ENCODE data around the gene FHOD1.

FHOD1 gene

GRCh38 chr16:67192781-67193361 lies 54.4 kb downstream of the FHOD1 start:
- Histone ChIP-seq H4K91ac (ENCODE audit: low read depth, low read length, poor library complexity) (no peak overlapping the region), H3K4me2 (ENCODE audit: insufficient read depth, low read length, poor library complexity, severe bottlenecking) (peak overlapping the region; percentile 88), H2BK12ac (ENCODE audit: low read length) (no peak overlapping the region), H3K79me1 (ENCODE audit: low read depth, low read length) (peaks cover 8% of the 10 kb centered on the region), H2BK15ac (ENCODE audit: low read length) (no peak overlapping the region), H2AFZ (ENCODE audit: low read length) (no peak overlapping the region), H3K18ac (ENCODE audit: low read length) (no peak overlapping the region), H2BK120ac (ENCODE audit: low read depth, low read length) (no peak overlapping the region), H3K4me1 (ENCODE audit: control insufficient read depth in 2 of 2, insufficient read depth in 1 of 2, low read depth in 1 of 2, low read length in 2 of 2) (peaks cover 11 to 20% of the 10 kb centered on the region in 2 donors), H3K9me3 (replicated peaks in 1 of 2; ENCODE audit: control insufficient read depth in 2 of 2, insufficient read depth in 1 of 2, low read depth in 1 of 2, low read length in 2 of 2) (no peaks in the 10 kb centered on the region), H3K27ac (replicated peaks; ENCODE audit: low read length) (no peak overlapping the region), H3K23ac (ENCODE audit: low read depth, low read length, poor library complexity) (peak overlapping the region; percentile 94), H3K14ac (ENCODE audit: low read length) (peak overlapping the region; percentile 90), H3K4me3 (ENCODE audit: low read length in 2 of 2) (peak overlapping the region; percentile 95 to 99), H4K8ac (ENCODE audit: low read depth, low read length) (no peak overlapping the region), H3K4ac (ENCODE audit: low read length) (no peak overlapping the region), H2AK5ac (ENCODE audit: low read depth, low read length) (peak overlapping the region; percentile 99), H3K27me3 (ENCODE audit: control insufficient read depth in 3 of 3, insufficient read depth in 3 of 3, low read depth in 1 of 3, low read length in 3 of 3) (no peaks in the 10 kb centered on the region), H2BK5ac (ENCODE audit: low read length) (peak overlapping the region; percentile 79), H3K9ac (ENCODE audit: low read depth, low read length, poor library complexity) (peak overlapping the region; percentile 100), H3K36me3 (replicated peaks in 1 of 2; ENCODE audit: control insufficient read depth in 2 of 2, insufficient read depth in 2 of 2, low read length in 2 of 2) (peaks cover 42 to 48% of the 10 kb centered on the region in 2 donors)
- no peak for DNase-seq (ENCODE audit: low spot score)
- no CpG with 5 or more reads among the region's 17 CpGs for WGBS, 2 donors (ENCODE audit: extremely low coverage in 2 of 2, insufficient read length in 2 of 2, insufficient replicate concordance in 1 of 2)

GRCh38 chr16:67191995-67192681 lies 55.1 kb downstream of the FHOD1 start, which contains the start of gene E2F4:
Gene E2F4, plus strand, starts transcription at chr16:67192155. Its CDS starts 73 bp downstream, at chr16:67192228.
- peak within 1 kb of the TSS; percentile 79 for H2BK5ac ChIP-seq (ENCODE audit: low read length)
- H2BK15ac ChIP-seq (ENCODE audit: low read length) = peak within 1 kb of the TSS; percentile 19
- no peaks in the 10 kb centered on the region for H3K9me3 ChIP-seq (replicated peaks in 1 of 2; ENCODE audit: control insufficient read depth in 2 of 2, insufficient read depth in 1 of 2, low read depth in 1 of 2, low read length in 2 of 2)
- peaks cover 9% of the 10 kb centered on the region for H3K79me1 ChIP-seq (ENCODE audit: low read depth, low read length)
- H3K4me3 ChIP-seq (ENCODE audit: low read length in 2 of 2) = peak within 1 kb of the TSS; percentile 95 to 99
- H3K14ac ChIP-seq (ENCODE audit: low read length) = peak within 1 kb of the TSS; percentile 90
- H3K36me3 ChIP-seq (replicated peaks in 1 of 2; ENCODE audit: control insufficient read depth in 2 of 2, insufficient read depth in 2 of 2, low read length in 2 of 2) = peaks cover 35 to 41% of the 10 kb centered on the region in 2 donors
- H3K4me2 ChIP-seq (ENCODE audit: insufficient read depth, low read length, poor library complexity, severe bottlenecking) = peak within 1 kb of the TSS; percentile 88
- H3K27ac ChIP-seq (replicated peaks; ENCODE audit: low read length) = no peak within 1 kb of the TSS
- H3K9ac ChIP-seq (ENCODE audit: low read depth, low read length, poor library complexity) = peak within 1 kb of the TSS; percentile 100
- no peak within 1 kb of the TSS for H4K91ac ChIP-seq (ENCODE audit: low read depth, low read length, poor library complexity)
- H2AK5ac ChIP-seq (ENCODE audit: low read depth, low read length) = peak within 1 kb of the TSS; percentile 99
- DNase-seq (ENCODE audit: low spot score) = peak; percentile 81
- H3K23ac ChIP-seq (ENCODE audit: low read depth, low read length, poor library complexity) = peak within 1 kb of the TSS; percentile 94
- no peak within 1 kb of the TSS for H3K4ac ChIP-seq (ENCODE audit: low read length)
- H2BK12ac ChIP-seq (ENCODE audit: low read length) = no peak within 1 kb of the TSS
- no CpG with 5 or more reads among the region's 54 CpGs for WGBS, 2 donors (ENCODE audit: extremely low coverage in 2 of 2, insufficient read length in 2 of 2, insufficient replicate concordance in 1 of 2)
- peaks cover 11 to 20% of the 10 kb centered on the region in 2 donors for H3K4me1 ChIP-seq (ENCODE audit: control insufficient read depth in 2 of 2, insufficient read depth in 1 of 2, low read depth in 1 of 2, low read length in 2 of 2)
- H3K27me3 ChIP-seq (ENCODE audit: control insufficient read depth in 3 of 3, insufficient read depth in 3 of 3, low read depth in 1 of 3, low read length in 3 of 3) = peaks cover 0 to under 1% (median 0%) of the 10 kb centered on the region in 3 experiments
- peak within 1 kb of the TSS; percentile 78 for H2AFZ ChIP-seq (ENCODE audit: low read length)
- H2BK120ac ChIP-seq (ENCODE audit: low read depth, low read length) = no peak within 1 kb of the TSS
- H3K18ac ChIP-seq (ENCODE audit: low read length) = peak within 1 kb of the TSS; percentile 94
- no peak within 1 kb of the TSS for H4K8ac ChIP-seq (ENCODE audit: low read depth, low read length)

- H2BK12ac ChIP-seq (ENCODE audit: low read length) = no peak overlapping the region
- peaks cover 9% of the 10 kb centered on the region for H3K79me1 ChIP-seq (ENCODE audit: low read depth, low read length)
- H3K14ac ChIP-seq (ENCODE audit: low read length) = no peak overlapping the region
- H3K9me3 ChIP-seq (replicated peaks in 1 of 2; ENCODE audit: control insufficient read depth in 2 of 2, insufficient read depth in 1 of 2, low read depth in 1 of 2, low read length in 2 of 2) = no peaks in the 10 kb centered on the region
- no peak overlapping the region for H2BK120ac ChIP-seq (ENCODE audit: low read depth, low read length)
- no peak overlapping the region for H3K18ac ChIP-seq (ENCODE audit: low read length)
- H3K4me1 ChIP-seq (ENCODE audit: control insufficient read depth in 2 of 2, insufficient read depth in 1 of 2, low read depth in 1 of 2, low read length in 2 of 2) = peaks cover 16 to 20% of the 10 kb centered on the region in 2 donors
- WGBS, 2 donors (ENCODE audit: extremely low coverage in 2 of 2, insufficient read length in 2 of 2, insufficient replicate concordance in 1 of 2) = no CpG with 5 or more reads among the region's 9 CpGs
- H3K4me3 ChIP-seq (ENCODE audit: low read length in 2 of 2) = peak overlapping the region in 1 of 2 donors; percentile 99
- H3K36me3 ChIP-seq (replicated peaks in 1 of 2; ENCODE audit: control insufficient read depth in 2 of 2, insufficient read depth in 2 of 2, low read length in 2 of 2) = peaks cover 30 to 34% of the 10 kb centered on the region in 2 donors
- H4K8ac ChIP-seq (ENCODE audit: low read depth, low read length) = no peak overlapping the region
- H3K4me2 ChIP-seq (ENCODE audit: insufficient read depth, low read length, poor library complexity, severe bottlenecking) = peak overlapping the region; percentile 34
- H2AK5ac ChIP-seq (ENCODE audit: low read depth, low read length) = no peak overlapping the region
- H3K4ac ChIP-seq (ENCODE audit: low read length) = no peak overlapping the region
- H3K27ac ChIP-seq (replicated peaks; ENCODE audit: low read length) = no peak overlapping the region
- H2BK5ac ChIP-seq (ENCODE audit: low read length) = no peak overlapping the region
- peak overlapping the region; percentile 78 for H2AFZ ChIP-seq (ENCODE audit: low read length)
- peaks cover 0 to 5% (median 0%) of the 10 kb centered on the region in 3 experiments for H3K27me3 ChIP-seq (ENCODE audit: control insufficient read depth in 3 of 3, insufficient read depth in 3 of 3, low read depth in 1 of 3, low read length in 3 of 3)
- H4K91ac ChIP-seq (ENCODE audit: low read depth, low read length, poor library complexity) = no peak overlapping the region
- no peak overlapping the region for H2BK15ac ChIP-seq (ENCODE audit: low read length)
- H3K23ac ChIP-seq (ENCODE audit: low read depth, low read length, poor library complexity) = peak overlapping the region; percentile 94
- H3K9ac ChIP-seq (ENCODE audit: low read depth, low read length, poor library complexity) = no peak overlapping the region
- no peak for DNase-seq (ENCODE audit: low spot score)
These were observed 55.8 kb downstream of the FHOD1 start for GRCh38 chr16:67191411-67191994.

Data from neuronal stem cell (in vitro differentiated cells).